IMR-90 (cell line): Measurements from ENCODE around the gene ZNF263. TPM values are rescaled to one million over a fixed set of nuclear protein-coding genes. Genes with fewer than 3 reads are reported as not detected.

Experiments used
- ATAC-seq: fragments of 200-7000 bp; cut with Tn5 transposase; 2 replicates; pipeline ENCODE4 v1.9.1; 2020; ENCODE audit warnings: low read depth, mild to moderate bottlenecking, moderate library complexity
- BruUV-seq: library from RNA; stranded (reverse); fragments of 400-500 nt; replicated peaks from 2 replicates; lab custom pipeline; 2021; lab: Mats Ljungman, UMichigan
- CTCF ChIA-PET: fragments of 300-600 bp; formaldehyde crosslinking; extraction: SDS; loops from one replicate; lab custom pipeline; 2021; ENCODE audit warnings: antibody characterized with exemption; lab: Yijun Ruan, JAX
- POLR2A ChIA-PET: fragments of 300-600 bp; sonication (Branson Sonifier 250); formaldehyde crosslinking; loops from one replicate; lab custom pipeline; 2022; ENCODE audit warnings: antibody characterized with exemption; ENCODE audit not compliant: unreplicated experiment; lab: Charles Lee
- DNase-seq: peaks from one replicate; pipeline ENCODE4 v3.0.0; 2013
- H2AFZ ChIP-seq: replicated peaks from 2 replicates; pipeline ENCODE3; 2013; ENCODE audit warnings: low read length, mild to moderate bottlenecking; ENCODE audit not compliant: poor library complexity
- H2AK5ac ChIP-seq: 2 replicates; pipeline ENCODE4 v1.6.1; 2013; ENCODE audit warnings: low read depth, low read length, inconsistent platforms
- H2AK9ac ChIP-seq: replicated peaks from 2 replicates; pipeline ENCODE3; 2013; ENCODE audit warnings: mild to moderate bottlenecking, low read depth, low read length, moderate library complexity; ENCODE audit not compliant: poor library complexity
- H2BK120ac ChIP-seq: 2 replicates; pipeline ENCODE4 v1.6.1; 2013; ENCODE audit warnings: low read depth, low read length, inconsistent platforms
- H2BK15ac ChIP-seq: 3 replicates; pipeline ENCODE4 v1.6.1; 2013; ENCODE audit warnings: low read depth, low read length, inconsistent platforms
- H2BK20ac ChIP-seq: 2 replicates; pipeline ENCODE4 v1.6.1; 2013; ENCODE audit warnings: low read depth, mild to moderate bottlenecking, inconsistent platforms, low read length, moderate library complexity
- H2BK5ac ChIP-seq: 2 replicates; pipeline ENCODE4 v1.6.1; 2013; ENCODE audit warnings: mild to moderate bottlenecking, low read depth, low read length, inconsistent platforms; ENCODE audit not compliant: poor library complexity, severe bottlenecking
- H3K14ac ChIP-seq: replicated peaks from 2 replicates; pipeline ENCODE4 v1.6.1; 2013; ENCODE audit warnings: low read depth, low read length, inconsistent platforms
- H3K18ac ChIP-seq: 2 replicates; pipeline ENCODE4 v1.6.1; 2013; ENCODE audit warnings: low read depth, low read length, control low read depth
- H3K23ac ChIP-seq: 2 replicates; pipeline ENCODE4 v1.6.1; 2013; ENCODE audit warnings: low read depth, low read length, inconsistent platforms
- H3K27ac ChIP-seq: 2 replicates; pipeline ENCODE4 v1.5.1; 2013; ENCODE audit warnings: mild to moderate bottlenecking, control low read depth, low read length; ENCODE audit not compliant: insufficient read depth
- H3K27me3 ChIP-seq: 2 replicates; pipeline ENCODE4 v1.6.1; 2013; ENCODE audit warnings: low read length; ENCODE audit not compliant: control insufficient read depth, insufficient read depth
- H3K36me3 ChIP-seq: 2 replicates; pipeline ENCODE4 v1.6.1; 2013; ENCODE audit warnings: low read length, mixed read lengths; ENCODE audit not compliant: control insufficient read depth, insufficient read depth
- H3K4ac ChIP-seq: 2 replicates; pipeline ENCODE4 v1.6.1; 2013; ENCODE audit warnings: low read depth, low read length, inconsistent platforms
- H3K4me1 ChIP-seq: 2 replicates; pipeline ENCODE4 v1.6.1; 2013; ENCODE audit warnings: low read length, mixed read lengths; ENCODE audit not compliant: control insufficient read depth, insufficient read depth
- H3K4me2 ChIP-seq: 2 replicates; pipeline ENCODE4 v1.6.1; 2013; ENCODE audit warnings: low read depth, mild to moderate bottlenecking, control low read depth, low read length, moderate library complexity
- H3K4me3 ChIP-seq: 2 replicates; pipeline ENCODE4 v1.5.1; 2013; ENCODE audit warnings: low read depth, mild to moderate bottlenecking, control low read depth, low read length, moderate library complexity; ENCODE audit not compliant: insufficient read depth
- H3K56ac ChIP-seq: 2 replicates; pipeline ENCODE4 v1.6.1; 2013; ENCODE audit warnings: low read length, inconsistent platforms; ENCODE audit not compliant: insufficient read depth; ENCODE audit errors: extremely low read depth
- H3K79me1 ChIP-seq, 2 experiments: 2 replicates each; pipeline ENCODE4 v1.6.1; 2013; ENCODE audit warnings: low read length in 2 of 2, inconsistent platforms in 1 of 2, low read depth in 1 of 2
- H3K9ac ChIP-seq: 2 replicates; pipeline ENCODE4 v1.6.1; 2013; ENCODE audit warnings: low read depth, low read length, control low read depth
- H3K9me1 ChIP-seq: 2 replicates; pipeline ENCODE4 v1.6.1; 2013; ENCODE audit warnings: low read length, inconsistent platforms; ENCODE audit not compliant: insufficient read depth
- H3K9me3 ChIP-seq: 2 replicates; pipeline ENCODE4 v1.6.1; 2013; ENCODE audit warnings: low read length; ENCODE audit not compliant: control insufficient read depth, insufficient read depth
- H4K20me1 ChIP-seq: 2 replicates; pipeline ENCODE4 v1.6.1; 2013; ENCODE audit warnings: low read length, inconsistent platforms; ENCODE audit not compliant: insufficient read depth
- H4K5ac ChIP-seq: 2 replicates; pipeline ENCODE4 v1.6.1; 2013; ENCODE audit warnings: mild to moderate bottlenecking, low read depth, low read length, control low read depth
- H4K8ac ChIP-seq, 2 experiments: 2 replicates each; pipeline ENCODE4 v1.6.1; 2013; ENCODE audit warnings: low read depth in 2 of 2, low read length in 2 of 2, control low read depth in 1 of 2, inconsistent platforms in 1 of 2
- H4K91ac ChIP-seq: 2 replicates; pipeline ENCODE4 v1.6.1; 2013; ENCODE audit warnings: low read depth, low read length, inconsistent platforms; ENCODE audit not compliant: insufficient read depth
- CHD1 ChIP-seq: IDR thresholded peaks from 2 replicates; pipeline ENCODE4 v1.6.1; 2012; ENCODE audit warnings: low read depth, low read length, improper control_type of control experiment
- MXI1 ChIP-seq: IDR thresholded peaks from 2 replicates; pipeline ENCODE4 v1.6.1; 2012; ENCODE audit warnings: low read depth, mild to moderate bottlenecking, low read length, moderate library complexity, borderline replicate concordance
- WGBS, 2 experiments: methylation state at CpG; one replicate each; pipeline versions ENCODE4 v1.1.5 to v1.1.7; 2013; ENCODE audit warnings: missing lambda C conversion rate in 2 of 2; ENCODE audit not compliant: insufficient read length in 1 of 2; ENCODE audit errors: extremely low coverage in 2 of 2; 5-methylcytosine and 5-hydroxymethylcytosine counted together
- dilution Hi-C: fragments of 300-500 bp; cut with HindIII; formaldehyde crosslinking; loops from one replicate; pipeline ENCODE4 v1.14.3; 2018; ENCODE audit warnings: low sequenced_read_pairs; ENCODE audit not compliant: unreplicated experiment
- in situ Hi-C: fragments of 300-500 bp; cut with MboI; formaldehyde crosslinking; loops from 3 replicates; pipeline ENCODE4 v1.14.3; 2019; ENCODE audit warnings: low sequenced_read_pairs, inconsistent platforms, mixed read lengths
- intact Hi-C: fragments of 100-400 bp; cut with micrococcal nuclease; formaldehyde crosslinking; loops from 2 replicates; pipeline ENCODE4 v1.10.0; 2022
- polyA plus RNA-seq, 3 experiments: library from polyadenylated mRNA; depleted of rRNA; stranded (reverse); fragments of >200 nt; gene quantifications; 2 replicates each; pipeline ENCODE4 v1.2.3, GENCODE V29; 2012; ENCODE audit warnings: low replicate concordance in 1 of 3
- total RNA-seq: library from RNA; depleted of rRNA; stranded (reverse); fragments of >200 nt; gene quantifications from 2 replicates; pipeline ENCODE4 v1.2.3, GENCODE V29; 2012

Gene ZNF263
- total and polyA plus RNA-seq, 2 of the 4 experiments (the other 2 are of a cell fraction): 20.8 to 40.3 TPM

GRCh38 chr16:3249020-3249419 lies 34.3 kb upstream of the ZNF263 start:
- Histone ChIP-seq H3K4me3 (no peak overlapping the region), H3K9ac (no peak overlapping the region), H3K27me3 (peaks cover 31% of the 10 kb centered on the region), H4K91ac (no peak overlapping the region), H2BK120ac (no peak overlapping the region), H3K9me1 (no peaks in the 10 kb centered on the region), H3K4me2 (no peak overlapping the region), H2BK15ac (no peak overlapping the region), H4K20me1 (no peaks in the 10 kb centered on the region), H3K4me1 (no peaks in the 10 kb centered on the region), H3K9me3 (no peaks in the 10 kb centered on the region), H3K36me3 (no peaks in the 10 kb centered on the region), H3K79me1 (no peaks in the 10 kb centered on the region), H2BK20ac (no peak overlapping the region), H2AK5ac (no peak overlapping the region), H4K8ac (no peak overlapping the region), H3K27ac (no peak overlapping the region), H2AFZ (no peak overlapping the region), H4K5ac (no peak overlapping the region), H2AK9ac (no peak overlapping the region), H2BK5ac (no peak overlapping the region), H3K14ac (no peak overlapping the region), H3K23ac (no peak overlapping the region), H3K18ac (no peak overlapping the region), H3K4ac (no peak overlapping the region), H3K56ac (no peak overlapping the region)
- intact Hi-C loops (no loop called here), in situ Hi-C loops (no loop called here), dilution Hi-C loops (no loop called here)
- ChIA-PET CTCF (no interaction called here), POLR2A (no interaction called here)
- DNase-seq (no peak), ATAC-seq (no peak)
- no CpG with 5 or more reads among the region's 1 CpG for WGBS, 2 experiments
- BruUV-seq: no TSS peak
- no peak for TF ChIP-seq CHD1
- no peak for TF ChIP-seq MXI1
